ENCODE data around the gene NOL4L.
"Not testable (repeated sequence)": the region's sequence is repeated elsewhere in the genome, so short reads cannot be mapped to it uniquely, and the experiment has no call there.

Gene NOL4L

GRCh38 chr20:32510120-32510600 lies 75.0 kb downstream of the NOL4L start:
- DNase-seq (ENCODE audit: low read depth, low spot score): no peak

DNA sequence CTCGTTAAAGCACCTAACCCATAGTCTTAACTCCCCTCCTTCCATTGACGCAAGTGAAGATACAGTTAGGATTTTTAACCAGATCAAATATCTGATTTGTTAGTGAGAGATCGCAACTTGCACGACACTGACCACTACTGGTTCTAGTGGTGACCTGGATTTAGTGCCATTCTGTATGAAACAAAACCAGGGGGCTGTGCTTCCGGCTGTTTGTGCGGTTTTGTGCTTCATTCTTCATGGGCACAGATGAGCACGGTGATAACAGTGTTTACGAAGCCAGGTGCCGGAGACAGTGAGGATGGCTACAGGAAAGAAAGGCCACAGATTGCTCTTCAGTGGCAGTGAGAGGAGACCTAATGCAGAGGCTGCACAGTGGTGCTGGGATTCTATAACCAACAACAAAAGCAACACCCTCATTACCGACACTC lies 75.5 kb downstream of the NOL4L start:
- DNase-seq (ENCODE audit: low read depth, low spot score): no peak

GRCh38 chr20:32508775-32509119 lies 76.4 kb downstream of the NOL4L start:
- no peak for DNase-seq (ENCODE audit: low read depth, low spot score)

DNA sequence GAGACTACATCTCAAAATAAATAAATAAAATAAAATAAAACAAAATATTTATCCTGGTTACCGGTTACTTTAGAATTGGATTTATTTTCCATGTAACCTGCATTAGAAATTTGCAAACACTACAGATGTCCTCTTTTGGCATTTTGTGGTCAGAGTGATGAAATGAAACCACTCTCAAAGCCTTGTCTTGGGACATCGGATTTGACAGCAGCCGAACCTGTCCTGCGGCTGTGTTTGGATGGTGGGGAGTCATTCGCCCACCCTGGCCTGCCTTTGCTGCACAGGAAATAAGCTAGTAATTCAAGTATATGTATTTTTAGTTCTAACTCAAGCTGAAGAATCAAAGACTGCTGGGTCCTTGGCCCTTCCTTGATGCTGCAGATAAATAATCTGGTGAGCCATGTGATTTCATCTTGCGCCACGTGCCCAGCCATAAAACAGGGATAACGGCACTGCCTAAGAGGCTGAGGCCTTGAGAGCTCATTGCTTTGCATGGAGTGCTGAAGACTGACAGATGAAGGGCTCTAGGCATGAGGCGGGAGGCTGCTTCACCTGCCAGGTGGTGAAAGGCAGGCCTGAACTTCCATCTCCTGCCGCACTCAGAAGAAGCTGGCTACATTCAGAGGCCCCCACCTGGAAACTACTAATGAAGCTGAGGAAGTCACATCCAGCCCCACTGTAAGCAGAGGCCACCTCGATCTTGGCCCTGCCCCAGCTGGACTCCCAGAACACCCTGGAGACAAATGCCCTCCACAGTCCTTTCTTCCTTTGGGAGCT lies 76.9 kb downstream of the NOL4L start:
- DNase-seq (ENCODE audit: low read depth, low spot score): no peak

- no peak for DNase-seq (ENCODE audit: low read depth, low spot score)
Observed at GRCh38 chr20:32506721-32507120, 78.4 kb downstream of the NOL4L start.

- DNase-seq (ENCODE audit: low read depth, low spot score): no peak
Observed at GRCh38 chr20:32505723-32506473, 79.2 kb downstream of the NOL4L start.

DNA sequence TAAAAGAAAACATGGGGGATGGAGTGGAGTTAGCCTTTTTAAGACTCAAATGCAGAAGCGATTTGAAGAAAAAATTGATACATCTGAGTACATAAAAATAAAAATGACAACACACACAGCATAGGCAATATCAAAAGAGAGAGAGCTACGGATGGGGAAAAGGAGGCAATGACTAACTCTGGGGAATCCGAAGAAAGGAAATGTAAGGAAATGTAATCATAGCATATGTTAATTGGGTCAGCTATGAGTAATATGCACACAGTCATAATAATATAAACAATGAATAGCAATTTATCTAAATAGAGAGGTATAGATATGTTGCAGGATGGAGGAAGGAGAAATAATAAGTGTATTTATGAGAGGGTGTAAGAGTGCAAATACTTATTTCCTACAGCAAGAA lies 83.4 kb downstream of the NOL4L start:
- no peak for DNase-seq (ENCODE audit: low read depth, low spot score)

GRCh38 chr20:32497589-32498224 lies 87.4 kb downstream of the NOL4L start:
- DNase-seq (ENCODE audit: low read depth, low spot score): no peak

- DNase-seq (ENCODE audit: low read depth, low spot score): no peak
Observed at GRCh38 chr20:32496811-32497533, 88.2 kb downstream of the NOL4L start.

DNA sequence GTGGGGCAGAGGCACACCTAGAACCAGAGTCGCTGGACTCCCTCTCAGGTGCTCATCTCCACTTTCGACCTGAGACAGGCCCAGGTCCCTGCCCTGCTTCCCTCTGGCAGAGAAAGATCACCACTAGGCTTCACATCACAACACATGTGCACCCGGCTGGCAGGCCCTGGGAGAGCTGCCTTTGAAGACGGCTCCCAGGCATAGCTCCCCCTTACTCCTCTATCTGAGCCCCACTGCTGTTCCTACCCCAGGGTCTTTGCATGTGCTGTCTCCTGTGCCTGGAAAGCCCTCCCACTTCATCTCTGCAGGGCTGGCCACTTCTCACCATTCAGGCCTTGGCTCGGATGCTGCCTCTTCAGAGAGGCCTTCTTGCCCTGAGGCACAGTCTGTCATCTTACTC lies 89.2 kb downstream of the NOL4L start:
- no peak for DNase-seq (ENCODE audit: low read depth, low spot score)

- DNase-seq (ENCODE audit: low read depth, low spot score): no peak
Observed at GRCh38 chr20:32495217-32495565, 89.9 kb downstream of the NOL4L start.

DNA sequence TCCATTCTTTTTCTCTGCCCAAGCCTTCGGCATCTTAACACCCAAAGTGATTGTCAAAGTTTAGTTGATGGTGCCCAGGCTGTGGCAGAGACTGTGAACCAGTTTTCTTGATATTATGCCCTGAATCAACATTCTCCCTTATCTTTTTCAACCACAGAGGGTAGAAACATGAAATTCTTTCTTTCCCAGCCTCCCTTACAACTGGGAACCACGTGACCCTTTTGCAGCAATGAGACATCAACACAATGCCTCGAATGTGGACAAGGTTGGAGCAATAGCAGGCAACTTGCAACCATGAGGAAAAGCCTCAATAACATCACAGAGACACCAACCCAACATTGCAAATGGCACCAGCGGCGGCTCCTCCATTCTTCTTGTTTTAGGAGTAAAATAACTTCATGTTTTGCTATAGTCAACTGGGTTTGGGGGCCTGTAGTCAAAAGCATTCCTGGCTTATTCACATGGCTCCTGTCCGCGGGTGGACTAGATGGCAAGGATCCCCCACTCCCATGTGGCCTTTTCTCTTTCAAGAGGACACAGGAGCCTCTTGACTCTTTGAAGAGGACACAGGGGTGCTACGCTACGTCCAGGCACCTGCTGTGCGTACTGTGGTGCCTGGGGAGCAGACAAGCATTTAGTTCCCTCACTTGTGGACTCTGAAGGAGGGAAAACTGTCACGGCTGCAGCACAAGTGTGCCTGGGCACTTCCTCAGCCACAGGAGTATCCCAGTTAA lies 90.5 kb downstream of the NOL4L start:
- DNase-seq (ENCODE audit: low read depth, low spot score): no peak

- no peak for DNase-seq (ENCODE audit: low read depth, low spot score)
Observed at GRCh38 chr20:32493356-32493755, 91.8 kb downstream of the NOL4L start.

DNA sequence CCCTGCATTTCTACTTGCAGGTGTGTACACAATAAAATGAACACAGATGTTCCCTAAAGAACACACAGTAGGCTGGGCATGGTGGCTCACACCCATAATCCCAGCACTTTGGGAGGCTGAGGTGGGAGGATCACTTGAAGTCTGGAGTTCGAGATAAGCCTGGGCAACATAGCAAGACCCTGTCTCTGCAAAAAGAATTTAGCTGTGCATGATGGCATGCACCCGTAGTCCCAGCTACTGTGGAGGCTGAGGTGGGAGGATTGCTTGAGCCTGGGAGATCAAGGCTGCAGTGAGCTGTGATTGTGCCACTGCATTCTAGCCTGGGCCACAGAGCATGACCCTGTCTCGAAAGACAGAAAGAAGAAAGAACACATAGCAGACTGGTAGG lies 93.4 kb downstream of the NOL4L start:
- DNase-seq (ENCODE audit: low read depth, low spot score): not testable (repeated sequence)

DNA sequence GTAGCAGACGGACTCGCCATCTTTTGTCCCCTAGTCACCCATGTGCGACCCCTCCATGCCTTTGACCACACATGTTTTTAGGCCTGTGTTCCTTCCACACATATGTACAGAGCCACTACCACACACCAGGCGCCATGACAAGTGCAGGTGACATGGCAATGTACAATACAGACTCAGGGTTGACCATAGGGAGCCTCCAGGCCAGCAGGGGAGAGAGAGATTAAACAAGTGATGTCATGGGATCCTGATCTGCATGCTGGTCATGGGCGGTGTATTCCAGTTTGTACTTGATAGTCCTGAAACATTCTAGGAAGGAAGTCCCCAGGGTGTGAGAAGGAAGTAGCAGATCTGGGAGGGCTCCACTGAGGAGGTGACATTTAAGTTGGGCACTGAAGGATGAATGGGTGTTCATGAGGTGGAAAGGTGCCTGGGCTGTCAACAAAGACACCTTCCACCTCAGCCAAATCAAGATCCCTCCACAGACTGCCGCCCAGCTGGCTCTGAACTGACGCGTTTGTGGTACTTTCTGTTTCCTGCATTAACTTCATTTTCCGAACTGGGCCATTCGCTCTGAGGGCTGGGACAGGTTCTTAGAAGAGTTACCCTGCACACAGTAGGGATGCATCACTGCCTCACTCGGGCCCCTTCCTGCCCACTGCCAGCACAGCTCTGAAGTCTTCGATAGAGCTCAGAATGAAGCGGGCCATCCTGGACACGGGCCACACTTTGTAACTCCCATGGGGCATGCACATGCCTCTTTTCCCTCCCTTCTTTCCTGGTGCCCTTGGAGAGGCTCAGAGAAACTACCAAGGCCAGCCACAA lies 94.0 kb downstream of the NOL4L start:
- no peak for DNase-seq (ENCODE audit: low read depth, low spot score)

DNA sequence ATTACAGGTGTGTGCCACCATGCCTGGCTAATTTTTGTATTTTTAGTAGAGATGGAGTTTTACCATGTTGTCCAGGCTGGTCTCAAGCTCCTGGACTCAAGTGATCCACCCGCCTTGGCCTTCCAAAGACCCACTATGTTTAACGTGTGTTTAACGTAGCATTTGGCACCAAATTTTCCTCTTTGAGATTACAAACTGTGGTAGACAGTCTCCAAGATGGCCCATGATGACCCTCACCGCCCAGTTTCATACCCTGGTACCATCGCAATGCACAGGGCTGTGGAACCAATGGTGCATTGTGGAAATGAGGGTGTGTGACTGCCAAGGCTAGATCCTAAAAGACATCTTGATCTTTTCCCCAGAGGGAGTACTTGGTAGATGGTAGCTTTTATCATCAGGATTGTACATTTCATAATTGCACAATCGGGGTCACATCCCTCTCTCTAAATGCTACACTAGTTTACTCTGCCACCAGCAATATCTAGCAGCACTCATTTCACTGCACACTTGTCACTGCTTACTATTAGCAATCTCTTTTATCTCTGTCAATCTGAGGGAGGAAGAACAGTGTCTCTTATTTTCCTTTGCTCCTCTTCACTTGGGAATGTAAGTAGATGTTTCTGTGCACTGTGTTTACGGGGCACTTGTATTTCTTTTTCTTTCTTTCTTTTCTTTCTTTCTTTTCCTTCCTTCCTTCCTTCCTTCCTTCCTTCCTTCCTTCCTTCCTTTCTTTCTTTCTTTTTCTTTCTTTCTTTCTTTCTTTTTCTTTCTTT lies 96.9 kb downstream of the NOL4L start:
- no peak for DNase-seq (ENCODE audit: low read depth, low spot score)

DNA sequence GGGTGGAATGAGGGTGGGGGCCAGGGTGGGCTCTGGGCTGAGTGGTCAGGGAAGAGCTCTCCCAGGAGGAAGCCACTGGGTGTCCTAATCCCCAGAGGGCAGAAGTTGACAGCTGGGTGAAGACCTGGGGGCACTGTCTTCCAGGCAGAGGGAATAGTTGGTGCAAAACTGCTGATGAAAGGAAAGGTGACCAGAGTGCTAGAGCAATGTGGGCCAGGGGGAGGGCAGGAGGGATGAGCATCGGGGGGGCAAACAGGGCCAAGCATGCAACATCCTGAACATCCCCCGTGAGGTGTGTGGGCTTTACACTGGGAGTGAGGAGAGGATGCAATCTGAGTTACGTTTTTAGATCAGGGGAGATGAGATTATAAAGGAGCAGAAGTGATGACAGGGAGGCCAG lies 97.8 kb downstream of the NOL4L start:
- DNase-seq (ENCODE audit: low read depth, low spot score): no peak

DNA sequence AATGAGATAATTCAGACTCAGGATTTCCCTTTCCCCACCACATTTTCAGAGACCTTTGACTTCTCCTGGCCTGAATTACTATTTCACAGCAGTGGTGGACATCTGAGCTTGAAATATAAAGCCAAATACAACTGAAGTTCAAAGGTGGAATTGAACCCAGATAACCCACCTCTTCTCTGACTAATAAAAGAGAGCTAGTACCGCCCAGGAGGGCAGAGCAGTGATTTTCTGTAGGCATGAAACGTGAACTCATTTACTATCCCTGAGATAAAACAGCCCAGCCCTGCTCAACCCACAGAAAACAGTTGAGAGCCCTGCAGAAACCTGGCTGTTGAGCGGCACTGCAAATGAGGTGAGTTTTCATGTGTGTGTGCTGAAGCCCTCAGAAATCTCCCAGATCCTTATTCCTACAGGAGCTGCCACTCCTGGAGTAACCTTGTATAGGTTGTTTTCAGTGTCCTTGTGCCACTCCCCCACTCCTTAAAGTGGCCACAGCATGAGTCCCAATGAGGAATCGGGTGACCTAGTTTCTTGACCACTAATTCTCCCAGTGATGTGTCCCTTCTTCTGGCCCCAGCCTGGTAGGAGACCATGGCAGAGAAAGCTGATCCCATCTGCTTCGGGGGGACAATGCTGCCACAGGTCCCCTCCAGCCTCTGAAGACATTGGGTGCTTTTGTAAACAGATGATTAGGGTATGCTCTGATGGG lies 99.2 kb downstream of the NOL4L start:
- no peak for DNase-seq (ENCODE audit: low read depth, low spot score)
